Anterior cingulate cortex (tissue), 58 donors: Measurements from ENCODE around the gene FOXM1.

ENCODE experiments used
- DNase-seq, 58 donors: peaks; one replicate each; lab custom pipeline; 2025; lab: John Stamatoyannopoulos, UW

Gene FOXM1

GRCh38 chr12:2844786-2845185, 32.2 kb downstream of the FOXM1 start:
- DNase-seq = no peak

GRCh38 chr12:2842948-2843347, 34.0 kb downstream of the FOXM1 start:
- DNase-seq = no peak

GRCh38 chr12:2841056-2841650, 35.8 kb downstream of the FOXM1 start:
- DNase-seq = peak in 1 of 58 donors; percentile 65

- DNase-seq = no peak
These were observed 40.4 kb downstream of the FOXM1 start for GRCh38 chr12:2836574-2836973.

- no peak for DNase-seq
These were observed 41.1 kb downstream of the FOXM1 start for GRCh38 chr12:2835691-2836403.

- peak in 56 of 58 donors; percentile 6 to 84 (median 57) for DNase-seq
These were observed 42.1 kb downstream of the FOXM1 start, which contains the start of gene NRIP2 for GRCh38 chr12:2834581-2835491. NRIP2 (minus strand) TSS chr12:2835035; CDS start chr12:2834983, 52 bp downstream.

GRCh38 chr12:2833810-2834209, 43.2 kb downstream of the FOXM1 start:
- DNase-seq = peak in 1 of 58 donors; percentile 2

GRCh38 chr12:2833327-2833726, 43.6 kb downstream of the FOXM1 start:
- no peak for DNase-seq

- no peak for DNase-seq
These were observed 44.3 kb downstream of the FOXM1 start for GRCh38 chr12:2832550-2833127.

- DNase-seq = no peak
These were observed 47.7 kb downstream of the FOXM1 start for GRCh38 chr12:2829275-2829674.

- DNase-seq = no peak
These were observed 50.1 kb downstream of the FOXM1 start for GRCh38 chr12:2826721-2827515.

- DNase-seq = no peak
These were observed 50.9 kb downstream of the FOXM1 start for GRCh38 chr12:2826036-2826435.

- DNase-seq = peak in 7 of 58 donors; percentile 4 to 25 (median 13)
These were observed 51.8 kb downstream of the FOXM1 start for GRCh38 chr12:2825132-2825531.

GRCh38 chr12:2824541-2824940, 52.4 kb downstream of the FOXM1 start:
- no peak for DNase-seq

GRCh38 chr12:2823483-2823882, 53.5 kb downstream of the FOXM1 start:
- DNase-seq = no peak

- DNase-seq = no peak
These were observed 56.5 kb downstream of the FOXM1 start for GRCh38 chr12:2820432-2820831.

- no peak for DNase-seq
These were observed 57.2 kb downstream of the FOXM1 start for GRCh38 chr12:2819810-2820209.

GRCh38 chr12:2813214-2814185, 63.5 kb downstream of the FOXM1 start:
- DNase-seq = peak in 12 of 58 donors; percentile 12 to 46 (median 21)
